B cell (primary cell): Measurements from ENCODE around the gene AQP6. TPM values are rescaled to one million over a fixed set of nuclear protein-coding genes. Genes with fewer than 3 reads are reported as not detected.
"Not testable (repeated sequence)": the region's sequence is repeated elsewhere in the genome, so short reads cannot be mapped to it uniquely, and the experiment has no call there.

Experiments used
- ATAC-seq: fragments of 200-7000 bp; cut with Tn5 transposase; one replicate; pipeline ENCODE4 v1.10.0; 2021; ENCODE audit warnings: low read depth, mild to moderate bottlenecking, moderate number of reproducible peaks, moderate library complexity
- CTCF ChIA-PET: fragments of 350-600 bp; sonication (Branson Sonifier 250); formaldehyde crosslinking; loops from one replicate; lab custom pipeline; 2021; ENCODE audit warnings: antibody characterized with exemption, inconsistent platforms; lab: Charles Lee
- POLR2A ChIA-PET: fragments of 350-600 bp; sonication (Branson Sonifier 250); formaldehyde crosslinking; loops from one replicate; lab custom pipeline; 2021; ENCODE audit warnings: antibody characterized with exemption; lab: Charles Lee
- DNase-seq: peaks from one replicate; pipeline ENCODE4 v3.0.0; 2013
- H2AFZ ChIP-seq: 2 replicates; pipeline ENCODE4 v1.6.1; 2012; ENCODE audit warnings: mild to moderate bottlenecking, low read depth, low read length; ENCODE audit not compliant: insufficient read depth, poor library complexity, severe bottlenecking
- H3K27ac ChIP-seq, 2 donors: 1 replicate in 1 of 2; 2 replicates in 1 of 2; pipeline ENCODE4 v1.5.1; 2012 to 2013; ENCODE audit warnings: low read length in 2 of 2, mild to moderate bottlenecking in 2 of 2, moderate library complexity in 1 of 2
- H3K27me3 ChIP-seq, 4 experiments: fragments of 200-600 bp in 1 of 4; sonication (generic) in 1 of 4; replicated peaks in 1 of 4; 1 replicate in 2 of 4; 2 replicates in 2 of 4; pipeline versions ENCODE4 v1.6.1 to v1.7.0; 2013 to 2016; ENCODE audit warnings: low read length in 3 of 4, mild to moderate bottlenecking in 2 of 4, mixed read lengths in 1 of 4, moderate library complexity in 1 of 4; ENCODE audit not compliant: insufficient read depth in 4 of 4, control insufficient read depth in 3 of 4; ENCODE audit errors: control extremely low read depth in 1 of 4
- H3K36me3 ChIP-seq, 2 experiments: replicated peaks in 1 of 2; 1 replicate in 1 of 2; 2 replicates in 1 of 2; pipeline versions ENCODE4 v1.6.1 to v1.7.1; 2013; ENCODE audit warnings: low read length in 1 of 2; ENCODE audit not compliant: insufficient read depth in 2 of 2, control insufficient read depth in 1 of 2; ENCODE audit errors: control extremely low read depth in 1 of 2, extremely low read depth in 1 of 2
- H3K4me1 ChIP-seq, 2 donors: fragments of 200-600 bp in 1 of 2; sonication (generic) in 1 of 2; 1 replicate in 1 of 2; 2 replicates in 1 of 2; pipeline versions ENCODE4 v1.5.1 to v1.6.1; 2013 to 2017; ENCODE audit warnings: low read length in 2 of 2; ENCODE audit not compliant: control insufficient read depth in 2 of 2, insufficient read depth in 2 of 2
- H3K4me2 ChIP-seq: replicated peaks from 2 replicates; pipeline ENCODE3; 2012; ENCODE audit warnings: mild to moderate bottlenecking, low read depth, low read length; ENCODE audit not compliant: poor library complexity, severe bottlenecking
- H3K4me3 ChIP-seq, 5 experiments: fragments of 200-600 bp in 1 of 5; sonication (generic) in 1 of 5; 1 replicate in 3 of 5; 2 replicates in 2 of 5; pipeline versions ENCODE4 v1.5.1 to v1.7.0; 2011 to 2016; ENCODE audit warnings: low read length in 4 of 5, mild to moderate bottlenecking in 4 of 5, low read depth in 2 of 5, control low read depth in 1 of 5, moderate library complexity in 1 of 5; ENCODE audit not compliant: insufficient read depth in 1 of 5; ENCODE audit errors: control extremely low read depth in 1 of 5, extremely low read depth in 1 of 5
- H3K79me2 ChIP-seq: fragments of 200-600 bp; sonication (generic); one replicate; pipeline ENCODE4 v1.6.0; 2016; ENCODE audit warnings: low read length; ENCODE audit not compliant: control insufficient read depth, insufficient read depth
- H3K9ac ChIP-seq: fragments of 200-600 bp; sonication (generic); 2 replicates; pipeline ENCODE4 v1.6.1; 2017; ENCODE audit warnings: mild to moderate bottlenecking, low read length, moderate library complexity
- H3K9me3 ChIP-seq, 3 donors: one replicate each; pipeline versions ENCODE4 v1.6.1 to v1.7.1; 2013; ENCODE audit warnings: low read length in 2 of 3; ENCODE audit not compliant: control insufficient read depth in 2 of 3, insufficient read depth in 1 of 3; ENCODE audit errors: control extremely low read depth in 1 of 3
- H4K20me1 ChIP-seq: 2 replicates; pipeline ENCODE4 v1.6.0; 2012; ENCODE audit warnings: mild to moderate bottlenecking, low read length; ENCODE audit not compliant: insufficient read depth, control insufficient read depth, poor library complexity, severe bottlenecking
- H3K27ac Mint-ChIP-seq: one replicate; pipeline ENCODE4 v1.8.0; 2021; ENCODE audit warnings: mixed read lengths
- H3K27me3 Mint-ChIP-seq: one replicate; pipeline ENCODE4 v1.8.0; 2021; ENCODE audit warnings: mixed read lengths
- H3K4me1 Mint-ChIP-seq: one replicate; pipeline ENCODE4 v1.8.0; 2021; ENCODE audit warnings: mixed read lengths
- H3K4me3 Mint-ChIP-seq: one replicate; pipeline ENCODE4 v1.8.0; 2021; ENCODE audit warnings: mixed read lengths
- H3K9me3 Mint-ChIP-seq: one replicate; pipeline ENCODE4 v1.8.0; 2022; ENCODE audit warnings: mixed read lengths; ENCODE audit not compliant: insufficient read depth
- CTCF ChIP-seq: fragments of 200-600 bp; IDR thresholded peaks from one replicate; pipeline ENCODE4 v1.8.0; 2022; ENCODE audit warnings: antibody characterized with exemption, mild to moderate bottlenecking
- EZH2 ChIP-seq: IDR thresholded peaks from 2 replicates; pipeline ENCODE4 v1.6.1; 2012; ENCODE audit warnings: borderline replicate concordance, low read depth, mild to moderate bottlenecking, moderate library complexity, low read length; ENCODE audit not compliant: insufficient read depth, poor library complexity, severe bottlenecking
- WGBS: methylation state at CpG from one replicate; pipeline ENCODE4 v1.1.5; 2013; ENCODE audit warnings: missing lambda C conversion rate; ENCODE audit not compliant: insufficient coverage; 5-methylcytosine and 5-hydroxymethylcytosine counted together
- intact Hi-C: fragments of 100-400 bp; cut with micrococcal nuclease; formaldehyde crosslinking; loops from one replicate; pipeline ENCODE4 v1.10.0; 2022
- polyA plus RNA-seq: library from polyadenylated mRNA; depleted of rRNA; stranded (reverse); fragments of >200 nt; gene quantifications from 2 replicates; pipeline ENCODE4 v1.2.3, GENCODE V29; 2012
- total RNA-seq, 2 donors: library from RNA; stranded (reverse); fragments of 120-200 nt in 1 of 2; gene quantifications; 1 replicate in 1 of 2; 2 replicates in 1 of 2; pipeline versions ENCODE4 v1.2.3 to v1.2.4, GENCODE V29; 2013 to 2022

Gene AQP6
- total and polyA plus RNA-seq, 2 donors (not counting 1 experiment from before 2014, with no cell fraction given): not detected

GRCh38 chr12:49987625-49988303 is 15.0 kb downstream of the AQP6 start:
- H3K27me3 Mint-ChIP-seq: no peaks in the 10 kb centered on the region
- H3K4me1 Mint-ChIP-seq: no peaks in the 10 kb centered on the region
- no peak overlapping the region for H2AFZ ChIP-seq
- H3K4me1 ChIP-seq: no peaks in the 10 kb centered on the region
- H3K79me2 ChIP-seq: no peaks in the 10 kb centered on the region
- H3K4me3 Mint-ChIP-seq: no peak overlapping the region
- no peak overlapping the region for H3K4me2 ChIP-seq
- no peak overlapping the region for H3K27ac ChIP-seq
- 87% methylated on average over 3 of the region's 4 CpGs for WGBS
- no peak overlapping the region for H3K9ac ChIP-seq
- ATAC-seq (no peak), DNase-seq (no peak)
- intact Hi-C loops: no loop called here
- H4K20me1 ChIP-seq: no peaks in the 10 kb centered on the region
- ChIA-PET POLR2A (no interaction called here), CTCF (no interaction called here)
- no peak overlapping the region for H3K4me3 ChIP-seq
- H3K27me3 ChIP-seq: no peaks in the 10 kb centered on the region
- H3K9me3 ChIP-seq: no peaks in the 10 kb centered on the region
- no peaks in the 10 kb centered on the region for H3K9me3 Mint-ChIP-seq
- H3K36me3 ChIP-seq: peaks cover 5 to 16% of the 10 kb centered on the region in 2 experiments
- H3K27ac Mint-ChIP-seq: no peak overlapping the region
- no peak for TF ChIP-seq CTCF
- TF ChIP-seq EZH2: no peak

GRCh38 chr12:49989400-49989799 is 16.7 kb downstream of the AQP6 start:
- no CpG with 5 or more reads among the region's 2 CpGs for WGBS
- H3K4me1 ChIP-seq, DNase-seq, H3K27me3 ChIP-seq, ATAC-seq, H3K4me3 Mint-ChIP-seq, H3K27me3 Mint-ChIP-seq, H3K27ac Mint-ChIP-seq, intact Hi-C loops, H4K20me1 ChIP-seq, POLR2A ChIA-PET, H2AFZ ChIP-seq, H3K9ac ChIP-seq, H3K9me3 Mint-ChIP-seq, H3K27ac ChIP-seq, H3K4me2 ChIP-seq, H3K4me1 Mint-ChIP-seq, H3K4me3 ChIP-seq, H3K9me3 ChIP-seq, H3K79me2 ChIP-seq: not testable (repeated sequence)
- H3K36me3 ChIP-seq: peaks cover 9 to 26% of the 10 kb centered on the region in 2 experiments
- CTCF ChIA-PET: interaction anchor here (2.8 kb wide), 1 partner anchor 22 kb away, joined by 7 read pairs; no protein-coding TSS in a partner anchor
